Esophagus muscularis mucosa (tissue), 4 donors: ENCODE data around the gene AGAP9.
"Not testable (repeated sequence)": the region's sequence is repeated elsewhere in the genome, so short reads cannot be mapped to it uniquely, and the experiment has no call there.

Experiments used
- CTCF ChIP-seq, 3 experiments: fragments of 200-600 bp in 2 of 3; fragments of 450-650 bp in 1 of 3; sonication (generic) in 2 of 3; IDR thresholded peaks; one replicate each; pipeline ENCODE4 v1.5.1; 2017 to 2019; ENCODE audit warnings: antibody characterized with exemption in 3 of 3, mild to moderate bottlenecking in 2 of 3, moderate library complexity in 1 of 3
- EP300 ChIP-seq: sonication (generic); formaldehyde crosslinking; IDR thresholded peaks from one replicate; pipeline ENCODE4 v1.6.1; 2017; ENCODE audit warnings: antibody characterized with exemption
- POLR2A ChIP-seq: fragments of 450-650 bp; IDR thresholded peaks from one replicate; pipeline ENCODE4 v1.6.1; 2017; ENCODE audit warnings: antibody characterized with exemption, moderate library complexity, mild to moderate bottlenecking, low read depth
- POLR2AphosphoS5 ChIP-seq, 2 donors: sonication (generic); formaldehyde crosslinking; IDR thresholded peaks; one replicate each; pipeline ENCODE4 v1.6.1; 2017; ENCODE audit warnings: antibody characterized with exemption in 2 of 2

- TF ChIP-seq CTCF (IDR thresholded peaks at IDR 0.05); POLR2A; POLR2AphosphoS5 (IDR thresholded peaks at IDR 0.05); EP300: not testable (repeated sequence)
These were observed 34.2 kb upstream of the AGAP9 start for GRCh38 chr10:47557616-47558015.
